ENCODE measurements around the gene TUBGCP6.

Gene TUBGCP6

DNA sequence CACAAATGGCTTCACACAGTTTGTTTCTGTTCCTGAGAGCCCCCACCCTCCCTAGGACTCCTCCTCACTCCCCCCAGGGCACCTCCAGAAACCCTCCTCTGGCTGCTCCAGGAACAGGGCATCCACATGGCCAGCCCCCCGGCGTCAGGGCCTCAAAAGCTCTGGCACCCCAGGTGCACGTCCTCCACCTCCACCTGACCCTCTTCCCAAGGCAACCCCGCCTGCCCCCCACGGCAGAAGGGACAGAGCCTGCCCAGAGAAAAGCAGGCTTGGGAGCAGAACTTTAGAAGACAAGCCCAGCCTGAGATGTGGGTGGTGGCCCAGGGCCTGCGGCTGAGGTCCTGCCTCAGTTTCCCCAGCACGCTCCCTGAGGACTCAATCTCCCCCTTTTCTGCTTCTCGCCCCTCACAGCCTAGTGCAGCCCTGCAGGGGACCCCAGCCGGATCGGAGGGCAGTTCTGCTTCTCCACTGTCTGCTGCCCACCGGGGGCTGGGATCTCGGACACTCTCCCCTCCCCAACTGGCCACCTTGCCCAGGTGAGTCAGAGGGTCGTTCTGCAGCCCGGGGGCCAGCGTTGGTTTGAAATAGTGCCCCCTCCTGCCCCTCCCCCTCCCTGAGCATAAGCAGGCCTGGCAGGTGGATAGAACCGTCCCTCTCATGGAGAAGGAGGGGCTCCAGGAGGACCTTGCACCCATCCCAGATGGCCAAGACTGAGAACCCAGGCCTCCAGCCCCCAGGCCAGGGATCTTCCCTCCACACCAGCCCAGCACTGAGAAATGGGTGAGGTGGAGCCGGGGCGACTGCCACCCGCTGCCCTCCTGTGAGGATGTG, 61.5 kb downstream of the TUBGCP6 start:
- no peak for DNase-seq (ENCODE audit: low read depth in 3 of 3, low spot score in 1 of 3)

DNA sequence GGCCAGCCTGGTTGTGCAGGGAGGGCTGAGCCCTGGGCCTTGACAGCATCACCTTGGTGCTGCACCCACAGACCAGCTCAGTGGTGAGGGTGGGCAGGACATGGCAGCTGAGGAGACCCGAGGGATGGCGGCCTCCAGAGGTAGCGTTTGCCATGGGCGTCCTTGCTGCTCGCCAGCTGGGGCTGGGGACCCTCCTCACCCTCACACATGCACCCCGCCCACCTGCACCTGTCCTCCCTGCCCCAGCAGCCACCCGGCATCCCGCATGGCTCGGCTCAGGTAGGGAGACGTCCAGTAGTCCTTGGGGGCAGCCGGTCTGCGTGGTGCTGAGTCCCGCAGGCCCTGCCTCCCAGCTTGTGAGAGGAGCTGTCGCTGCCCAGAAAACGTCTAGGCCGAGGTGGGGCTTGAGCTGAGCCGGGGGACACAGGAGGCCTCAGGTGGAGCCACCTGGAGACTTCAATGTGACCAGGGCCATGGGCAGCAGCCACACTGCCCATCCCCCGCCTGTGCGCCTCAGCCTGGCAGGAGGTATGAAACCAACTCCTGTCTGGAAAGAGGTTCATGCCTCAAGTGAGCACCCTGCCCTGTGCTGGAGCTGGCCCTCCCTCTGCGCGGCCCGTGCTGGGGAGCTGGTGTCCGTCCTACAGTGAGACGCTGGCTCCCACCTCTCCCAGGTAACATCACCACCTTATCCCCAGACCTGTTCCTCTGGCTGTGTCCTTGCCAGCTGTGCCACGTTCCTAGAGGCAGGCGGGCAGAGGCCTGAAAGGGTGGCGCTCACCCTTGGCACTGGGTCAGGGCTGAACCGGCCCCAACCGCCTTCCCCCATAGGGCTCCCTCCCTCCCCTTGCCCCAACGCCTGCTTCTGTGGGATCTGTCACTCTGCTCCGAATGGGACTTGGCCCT, 62.4 kb downstream of the TUBGCP6 start:
- DNase-seq (ENCODE audit: low read depth in 3 of 3, low spot score in 1 of 3), result no peak

DNA sequence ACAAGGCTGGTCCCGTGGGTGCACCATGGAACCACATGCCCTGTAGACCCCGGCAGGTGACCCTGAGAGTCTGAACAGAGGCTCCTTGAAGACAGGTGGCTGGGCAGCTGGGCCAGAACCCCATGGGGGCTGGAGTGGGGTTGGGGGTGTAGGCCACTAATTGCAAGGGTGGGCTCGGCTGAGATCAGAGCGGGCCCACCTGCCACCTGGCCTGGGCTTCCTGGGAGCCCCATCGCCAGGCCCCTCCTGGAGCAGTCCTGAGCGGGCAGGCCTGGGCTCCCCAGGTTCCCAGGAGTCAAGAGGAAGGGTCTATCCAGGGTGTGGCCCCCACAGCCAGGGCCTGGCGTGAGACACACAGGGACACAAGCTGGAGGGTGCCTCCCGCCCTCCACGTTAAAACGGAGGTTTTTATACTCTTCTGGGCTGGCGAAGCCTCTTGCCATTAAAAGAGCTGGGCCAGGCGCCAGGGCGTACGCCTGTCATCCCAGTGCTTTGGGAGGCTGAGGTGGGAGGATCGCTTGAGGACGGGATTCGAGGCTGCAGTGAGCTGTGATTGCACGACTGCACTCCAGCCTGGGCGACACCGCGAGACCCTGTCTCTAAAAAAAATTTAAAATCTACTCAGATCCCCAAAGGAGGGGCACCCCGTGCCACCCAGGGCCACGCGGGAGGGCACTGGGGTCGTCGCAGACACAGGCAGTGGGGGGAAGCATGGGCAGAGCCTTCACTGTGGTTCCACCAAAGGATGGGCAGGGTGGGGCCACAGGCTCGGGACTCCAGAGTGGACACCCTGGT, 63.9 kb downstream of the TUBGCP6 start:
- no peak for DNase-seq (ENCODE audit: low read depth in 3 of 3, low spot score in 1 of 3)

DNA sequence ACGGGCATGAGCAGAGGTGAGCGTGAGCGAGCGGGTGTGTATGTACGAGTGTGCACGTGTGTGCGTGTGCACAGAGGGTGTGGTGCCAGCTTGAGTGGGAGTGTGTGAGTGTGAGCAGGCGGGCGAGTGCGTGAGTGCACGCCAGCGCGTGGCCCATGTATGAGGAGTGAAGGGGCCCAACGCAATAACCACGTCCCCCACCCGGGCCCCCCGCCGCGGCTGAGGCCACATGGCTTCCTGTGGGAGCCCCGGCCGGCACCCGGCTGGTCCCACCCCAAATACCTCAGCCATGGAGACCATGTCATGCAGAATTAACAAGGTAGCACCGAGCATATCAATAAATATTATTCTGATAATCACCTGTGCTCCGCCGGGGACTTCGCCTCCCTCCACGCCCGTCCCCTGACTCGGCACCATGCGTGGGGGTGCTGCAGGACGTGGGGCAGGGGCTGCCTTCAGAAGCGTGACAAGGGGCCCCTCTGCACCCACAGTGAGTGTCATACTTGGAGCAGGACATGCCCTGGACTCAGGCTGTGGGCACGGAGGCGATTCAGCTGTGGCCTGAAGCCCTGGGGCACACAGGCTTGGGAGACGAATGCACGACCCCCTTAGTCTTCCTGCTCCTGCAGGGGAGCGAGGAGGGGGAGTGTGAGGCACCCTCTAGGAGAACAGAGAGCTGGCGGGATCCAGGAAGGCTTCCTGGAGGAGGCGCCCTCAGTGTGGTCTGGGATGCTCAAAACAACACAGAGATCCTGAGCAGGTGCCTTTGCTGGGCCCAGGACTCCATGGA, 64.7 kb downstream of the TUBGCP6 start:
- no peak for DNase-seq (ENCODE audit: low read depth in 3 of 3, low spot score in 1 of 3)

DNA sequence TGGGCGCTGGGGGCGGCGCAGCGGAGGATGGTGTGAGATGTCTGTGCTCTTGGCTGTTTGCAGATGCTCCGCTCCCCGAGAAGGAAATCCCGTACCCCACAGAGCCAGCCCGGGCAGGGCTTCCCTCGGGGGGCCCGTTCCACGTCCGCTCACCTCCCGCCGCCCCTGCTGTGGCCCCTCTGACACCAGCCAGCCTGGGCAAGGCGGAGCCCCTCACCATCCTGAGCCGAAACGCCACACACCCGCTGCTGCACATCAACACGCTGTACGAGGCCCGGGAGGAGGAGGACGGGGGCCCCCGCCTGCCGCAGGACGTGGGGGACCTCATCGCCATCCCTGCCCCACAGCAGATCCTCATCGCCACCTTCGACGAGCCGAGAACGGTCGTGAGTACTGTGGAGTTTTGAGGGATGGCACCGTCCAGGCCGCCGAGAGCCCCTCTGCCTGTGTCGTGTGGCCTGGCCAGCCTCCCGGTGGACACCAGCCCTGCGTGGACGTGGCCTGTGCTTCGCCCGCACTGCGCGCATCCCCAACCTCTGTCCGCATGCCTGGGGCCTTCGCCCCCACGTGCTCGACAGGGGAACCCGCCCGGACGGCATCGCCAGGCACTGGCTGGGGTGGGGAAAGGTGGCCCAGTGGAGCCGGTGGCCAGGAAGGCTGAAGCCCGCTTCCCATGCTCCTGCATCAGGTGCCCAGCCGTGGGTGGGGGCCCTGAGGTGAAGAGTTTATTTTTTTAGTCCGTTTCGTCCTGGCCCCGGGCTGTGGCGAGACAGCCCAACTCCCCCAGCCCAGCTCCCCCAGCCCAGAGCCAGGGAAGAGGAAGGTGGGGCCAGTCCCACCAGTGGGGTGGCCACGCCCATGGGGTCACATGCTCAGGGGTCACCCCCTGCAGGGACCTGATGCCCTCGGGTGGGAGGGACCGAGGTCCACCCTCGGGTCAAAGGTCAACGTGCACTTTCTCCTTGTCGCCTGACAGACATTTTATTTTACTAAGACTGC, 65.7 kb downstream of the TUBGCP6 start:
- no peak for DNase-seq (ENCODE audit: low read depth in 3 of 3, low spot score in 1 of 3)

DNA sequence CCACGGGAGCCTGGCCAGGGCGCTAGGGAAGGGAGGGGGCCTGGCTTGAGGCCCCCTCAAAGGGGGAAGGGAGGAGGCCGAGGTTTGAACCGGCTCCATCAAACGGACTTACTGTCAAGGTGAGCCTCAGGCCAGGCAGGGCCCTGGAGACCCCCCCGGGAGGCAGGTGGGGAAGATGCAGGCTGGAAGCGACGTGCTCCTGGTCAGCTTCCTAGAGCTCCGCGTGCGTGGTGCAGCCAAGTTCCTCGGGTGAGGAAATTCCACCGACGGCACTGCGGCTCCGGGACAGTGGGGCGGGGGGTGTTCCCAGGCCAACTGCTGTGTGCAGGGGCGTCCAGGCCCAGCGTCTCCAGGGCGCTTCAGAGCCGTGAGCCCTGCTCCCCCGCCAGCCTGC, 66.4 kb downstream of the TUBGCP6 start:
- DNase-seq (ENCODE audit: low read depth in 3 of 3, low spot score in 1 of 3), result no peak

DNA sequence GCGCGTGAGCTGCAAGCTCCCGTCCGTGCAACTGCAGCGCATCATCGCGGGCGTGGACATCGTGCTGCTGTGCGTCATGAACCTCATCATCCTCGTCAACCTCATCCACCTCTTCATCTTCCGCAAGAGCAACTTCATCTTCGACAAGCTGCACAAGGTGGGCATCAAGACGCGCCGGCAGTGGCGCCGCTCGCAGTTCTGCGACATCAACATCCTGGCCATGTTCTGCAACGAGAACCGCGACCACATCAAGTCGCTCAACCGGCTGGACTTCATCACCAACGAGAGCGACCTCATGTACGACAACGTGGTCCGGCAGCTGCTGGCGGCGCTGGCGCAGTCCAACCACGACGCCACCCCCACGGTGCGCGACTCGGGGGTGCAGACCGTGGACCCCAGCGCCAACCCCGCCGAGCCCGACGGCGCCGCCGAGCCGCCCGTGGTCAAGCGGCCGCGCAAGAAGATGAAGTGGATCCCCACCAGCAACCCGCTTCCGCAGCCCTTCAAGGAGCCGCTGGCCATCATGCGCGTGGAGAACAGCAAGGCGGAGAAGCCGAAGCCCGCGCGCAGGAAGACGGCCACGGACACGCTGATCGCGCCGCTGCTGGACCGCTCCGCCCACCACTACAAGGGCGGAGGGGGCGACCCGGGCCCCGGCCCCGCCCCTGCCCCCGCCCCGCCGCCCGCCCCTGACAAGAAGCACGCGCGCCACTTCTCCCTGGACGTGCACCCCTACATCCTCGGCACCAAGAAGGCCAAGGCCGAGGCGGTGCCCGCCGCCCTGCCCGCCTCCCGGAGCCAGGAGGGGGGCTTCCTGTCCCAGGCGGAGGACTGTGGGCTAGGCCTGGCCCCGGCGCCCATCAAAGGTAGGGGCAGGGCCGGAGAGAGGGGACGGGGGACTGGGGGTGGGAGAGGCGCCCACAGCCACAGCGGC, 67.0 kb downstream of the TUBGCP6 start:
- DNase-seq (ENCODE audit: low read depth in 3 of 3, low spot score in 1 of 3), result no peak

DNA sequence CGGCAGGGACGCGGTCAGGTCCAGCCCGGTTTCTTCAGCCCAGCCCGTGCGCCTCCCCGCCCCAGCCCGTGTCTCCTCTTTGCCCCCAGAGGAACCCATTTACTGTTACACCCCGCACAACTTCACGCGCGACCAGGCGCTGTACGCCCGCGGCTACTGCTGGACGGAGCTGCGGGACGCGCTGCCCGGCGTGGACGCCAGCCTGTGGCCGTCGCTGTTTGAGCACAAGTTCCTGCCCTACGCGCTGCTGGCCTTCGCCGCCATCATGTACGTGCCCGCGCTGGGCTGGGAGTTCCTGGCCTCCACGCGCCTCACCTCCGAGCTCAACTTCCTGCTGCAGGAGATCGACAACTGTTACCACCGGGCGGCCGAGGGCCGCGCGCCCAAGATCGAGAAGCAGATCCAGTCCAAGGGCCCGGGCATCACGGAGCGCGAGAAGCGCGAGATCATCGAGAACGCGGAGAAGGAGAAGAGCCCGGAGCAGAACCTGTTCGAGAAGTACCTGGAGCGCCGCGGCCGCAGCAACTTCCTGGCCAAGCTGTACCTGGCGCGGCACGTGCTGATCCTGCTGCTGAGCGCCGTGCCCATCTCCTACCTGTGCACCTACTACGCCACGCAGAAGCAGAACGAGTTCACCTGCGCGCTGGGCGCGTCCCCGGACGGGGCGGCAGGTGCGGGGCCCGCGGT, 67.8 kb downstream of the TUBGCP6 start:
- DNase-seq (ENCODE audit: low read depth in 3 of 3, low spot score in 1 of 3), result no peak

DNA sequence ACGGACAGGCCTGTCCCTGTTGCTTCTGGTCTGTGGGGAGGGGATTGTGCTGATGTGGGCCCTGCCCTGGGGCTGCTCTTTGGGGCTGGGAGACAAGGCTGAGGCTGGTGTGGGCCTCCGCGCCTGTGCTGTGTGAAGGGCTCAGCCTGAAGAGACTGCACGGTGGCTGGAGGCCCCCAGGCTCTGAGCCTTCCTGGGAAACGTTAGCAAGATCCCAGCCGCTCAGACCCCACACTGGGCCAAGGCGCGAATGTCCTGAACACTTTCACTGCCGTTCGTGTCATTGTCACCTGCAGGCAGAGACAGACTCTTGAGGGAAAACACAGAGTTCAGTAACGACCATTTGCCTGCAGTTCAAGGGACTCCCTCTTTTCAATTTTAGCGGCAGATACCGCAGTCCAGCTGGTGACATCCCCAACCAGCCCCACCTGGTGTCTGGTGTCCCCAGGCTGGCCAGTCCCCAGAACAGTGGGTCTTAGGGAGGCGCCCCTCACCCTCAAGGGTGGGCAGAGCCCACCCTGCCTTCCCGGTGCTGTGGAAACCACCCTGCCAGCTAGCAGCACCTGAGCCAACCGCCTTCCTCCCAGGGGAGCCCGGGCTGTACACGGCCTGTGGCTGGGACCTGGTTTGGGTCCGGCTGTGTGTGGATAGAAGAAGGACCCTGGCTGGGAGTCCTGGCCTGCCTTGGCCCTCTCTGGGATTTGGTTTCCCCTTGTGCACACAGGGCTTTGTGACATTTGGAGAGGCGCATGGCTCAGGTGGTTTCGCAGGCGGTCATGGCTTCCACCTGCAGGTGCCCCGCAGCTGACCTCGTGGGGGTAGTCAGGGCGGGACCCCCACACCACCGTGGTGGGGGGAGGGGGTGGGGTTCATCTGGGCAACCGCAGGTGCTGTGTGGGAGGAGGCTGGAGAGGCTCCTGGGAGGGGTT, 68.6 kb downstream of the TUBGCP6 start:
- DNase-seq (ENCODE audit: low read depth in 3 of 3, low spot score in 1 of 3), result no peak

DNA sequence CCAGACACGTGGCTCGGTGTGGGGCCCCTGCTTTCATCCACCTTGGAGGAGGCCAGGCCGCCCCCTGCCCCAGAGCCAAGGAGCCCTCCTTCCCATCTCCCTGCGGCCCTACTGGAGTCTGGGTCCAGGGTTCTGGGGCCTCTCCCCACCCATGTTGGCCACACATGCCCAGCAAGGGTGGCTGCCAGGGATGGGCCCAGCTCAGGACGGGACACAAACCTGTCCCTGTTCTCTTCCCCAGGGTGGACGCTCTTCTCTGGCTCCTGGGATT, 69.7 kb downstream of the TUBGCP6 start:
- DNase-seq (ENCODE audit: low read depth in 3 of 3, low spot score in 1 of 3), result no peak

DNA sequence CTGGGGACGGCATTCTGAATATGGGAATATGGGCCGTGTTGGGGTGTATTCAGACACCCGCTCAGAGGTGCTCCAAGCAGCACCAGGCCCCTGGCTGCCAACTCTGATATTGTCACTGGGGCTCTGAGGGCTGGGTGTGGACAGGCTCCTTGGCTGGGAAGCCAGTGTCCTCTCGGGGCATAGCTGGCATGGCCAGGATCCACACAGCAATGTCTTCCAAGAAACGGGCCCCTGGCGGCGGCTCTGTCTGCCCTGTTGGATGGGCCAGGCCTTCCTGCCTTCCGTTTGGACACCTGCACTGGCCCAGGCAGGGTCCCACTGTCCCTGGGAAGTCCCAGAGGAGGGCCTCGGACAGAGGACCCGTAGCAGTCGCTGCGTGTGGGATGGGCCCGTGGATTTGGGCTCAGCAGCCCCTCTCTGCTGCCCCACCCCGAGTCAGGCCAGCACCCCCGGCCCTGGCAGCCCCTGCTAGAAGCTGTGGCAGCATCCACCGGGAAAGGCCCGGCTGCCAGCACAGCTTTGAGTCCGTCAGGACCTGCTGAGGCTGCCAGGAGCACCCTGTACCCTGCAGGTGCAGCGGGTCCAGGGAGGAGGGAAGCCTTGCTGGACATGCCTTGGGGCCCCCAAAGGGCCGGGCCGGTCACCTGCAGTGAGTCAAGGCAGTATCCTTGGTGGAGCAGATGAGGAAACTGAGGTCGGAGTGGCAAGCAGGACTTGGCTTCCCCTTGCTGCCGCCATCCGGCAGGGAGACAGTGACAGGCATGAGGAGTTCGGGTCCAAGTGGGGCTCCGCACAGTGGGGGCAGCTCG, 70.2 kb downstream of the TUBGCP6 start:
- DNase-seq (ENCODE audit: low read depth in 3 of 3, low spot score in 1 of 3), result no peak

DNA sequence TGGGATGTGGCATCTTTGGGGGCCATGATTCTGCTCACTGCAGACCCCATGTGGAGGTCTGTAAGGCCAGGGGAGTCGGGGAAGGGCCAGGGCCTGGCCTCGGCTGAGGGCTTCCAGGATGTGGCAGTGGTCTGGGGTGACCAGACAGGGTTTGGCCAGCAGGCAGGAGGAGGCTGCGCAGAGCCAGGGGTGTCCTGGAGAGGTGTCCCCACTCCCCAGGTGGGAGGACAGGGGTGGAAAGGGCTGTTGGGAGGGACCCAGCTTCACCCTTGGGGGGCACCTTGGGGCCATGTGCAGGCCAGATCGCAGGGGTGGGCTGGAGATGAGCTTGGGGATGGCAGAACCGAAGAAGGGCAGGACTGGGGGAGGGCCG, 70.9 kb downstream of the TUBGCP6 start:
- no peak for DNase-seq (ENCODE audit: low read depth in 3 of 3, low spot score in 1 of 3)

DNA sequence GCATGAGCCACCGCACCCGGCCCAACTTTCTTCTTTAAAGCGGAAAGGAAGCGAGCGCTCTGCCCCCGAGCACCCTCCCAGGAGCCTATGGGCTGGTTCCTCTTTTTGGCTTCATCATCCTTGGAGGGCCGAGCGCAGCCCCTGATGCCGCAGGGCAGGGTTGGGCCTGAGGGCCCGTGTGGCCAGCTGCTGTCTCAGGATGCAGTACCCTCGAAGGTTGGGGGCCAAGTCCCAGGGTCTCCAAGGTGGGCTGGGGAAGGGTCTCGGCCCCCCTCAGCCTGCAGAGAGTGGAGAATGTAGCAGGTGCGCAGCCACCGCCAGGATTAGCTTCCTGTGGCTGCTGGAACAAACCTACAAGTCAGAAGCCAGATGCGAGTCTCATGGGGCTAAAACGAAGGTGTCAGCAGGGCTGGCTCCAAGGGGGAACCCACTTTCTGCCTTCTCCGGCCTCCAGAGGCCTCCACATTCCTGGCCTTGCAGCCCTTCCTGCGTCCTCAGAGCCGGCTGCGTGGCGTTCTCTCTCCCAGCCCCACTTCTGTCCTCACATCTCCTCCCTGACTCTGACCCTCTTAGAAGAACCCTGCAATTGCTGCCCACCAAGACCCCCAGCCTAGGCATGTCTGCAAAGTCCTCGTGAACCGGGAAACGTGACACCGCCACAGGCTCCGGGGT, 71.4 kb downstream of the TUBGCP6 start:
- DNase-seq (ENCODE audit: low read depth in 3 of 3, low spot score in 1 of 3), result no peak

DNA sequence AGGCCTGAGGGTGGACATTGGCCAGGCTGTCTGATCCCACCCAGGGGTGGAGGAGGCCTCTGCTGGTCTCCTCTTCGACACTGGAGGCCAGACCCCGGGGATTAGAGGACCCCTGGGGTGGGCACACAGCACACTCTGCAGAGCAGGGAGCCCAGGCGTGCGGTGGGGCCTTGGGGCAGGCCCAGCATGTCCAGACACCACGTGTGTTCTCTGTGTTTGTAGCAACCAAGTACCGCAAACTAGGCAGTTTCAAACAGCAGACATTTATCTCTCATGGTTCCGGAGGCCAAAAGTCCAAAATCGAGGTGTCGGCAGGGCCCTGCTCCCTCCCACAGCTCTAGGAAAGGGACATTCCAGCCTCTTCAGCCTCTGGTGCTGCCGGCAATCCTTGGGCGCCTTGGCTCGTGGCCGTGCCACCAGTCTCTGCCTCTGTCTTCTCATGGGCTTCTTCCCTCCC, 72.8 kb downstream of the TUBGCP6 start:
- no peak for DNase-seq (ENCODE audit: low read depth in 3 of 3, low spot score in 1 of 3)

DNA sequence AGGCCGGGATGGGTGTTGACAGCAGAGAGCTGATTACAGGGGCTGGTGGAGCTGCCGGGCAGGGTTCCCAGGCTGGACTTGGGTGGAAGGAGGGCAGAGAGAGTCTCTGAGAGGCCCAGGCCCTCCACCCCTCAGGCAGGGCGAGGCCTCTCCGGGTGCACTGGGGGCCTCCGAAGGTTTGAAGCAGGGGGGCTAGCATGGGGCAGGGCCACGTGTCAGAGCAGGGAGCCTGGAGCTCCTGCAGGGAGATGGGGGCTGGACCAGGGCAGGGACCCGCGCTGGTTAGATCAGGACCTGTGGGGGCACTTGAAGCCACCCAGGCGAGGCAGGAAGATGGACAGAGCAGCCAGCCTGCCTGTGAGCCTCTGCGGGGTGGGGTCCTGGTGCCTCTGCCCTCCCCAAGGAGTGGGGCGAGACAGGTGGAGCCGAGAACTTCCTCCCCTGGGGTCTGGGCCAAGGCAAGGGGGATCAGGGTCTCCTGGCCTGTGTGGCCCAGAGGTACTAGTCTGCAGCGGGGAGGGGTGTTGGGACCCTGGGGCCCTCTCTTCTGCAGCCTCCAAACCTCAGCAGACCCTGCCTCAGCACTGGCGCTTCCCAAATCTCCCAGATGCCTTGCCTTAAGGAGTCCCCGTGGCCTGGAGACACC, 73.4 kb downstream of the TUBGCP6 start:
- no peak for DNase-seq (ENCODE audit: low read depth in 3 of 3, low spot score in 1 of 3)
